Left colon (tissue), 2 donors: ENCODE results near the gene SOWAHA. TPM values are rescaled to one million over a fixed set of nuclear protein-coding genes. Genes with fewer than 3 reads are reported as not detected.
A peak's percentile ranks its signal among the peaks of the same experiment; 100 is the strongest.

Experiments used
- ATAC-seq: fragments of 200-7000 bp; cut with Tn5 transposase; one replicate; pipeline ENCODE4 v1.9.1; 2020; ENCODE audit warnings: mild to moderate bottlenecking, moderate library complexity
- DNase-seq, 2 donors: peaks; one replicate each; pipeline ENCODE4 v3.0.0-alpha.2; 2020
- intact Hi-C, 2 donors: fragments of 100-400 bp; cut with DNase I in 1 of 2; cut with micrococcal nuclease in 1 of 2; formaldehyde crosslinking; loops; one replicate each; pipeline versions ENCODE4 v1.11.2 to v1.14.0; 2022; cut with DNase I, micrococcal nuclease
- long read RNA-seq: library from polyadenylated mRNA; unstranded; transcript quantifications from one replicate; pipeline ENCODE4 v2.0.0, GENCODE V29; 2021
- total RNA-seq, 2 donors: library from RNA; stranded (reverse); fragmentation: NEBNext Ultra II Directional; extraction: Animal tissue kit (Norgen Biotek cat#: 25700); gene quantifications; one replicate each; pipeline ENCODE4 v1.2.1, GENCODE V29; 2021
- donor health status: DM: no; HTN: no; CAD: no.
- donor health status: DM: yes; HTN: yes; CAD: no.

Gene SOWAHA
- 10 to 100 TPM; 36.0 to 38.8 TPM for total RNA-seq
- long read RNA-seq, transcript SOWAHA-201 (1 exons, 3,211 nt): major isoform, 380 of 380 reads
- long read RNA-seq, partial matches to known transcripts: 0 of 380 reads
- long read RNA-seq, other reads (novel, unspliced or antisense): 0 of 380 reads

DNA sequence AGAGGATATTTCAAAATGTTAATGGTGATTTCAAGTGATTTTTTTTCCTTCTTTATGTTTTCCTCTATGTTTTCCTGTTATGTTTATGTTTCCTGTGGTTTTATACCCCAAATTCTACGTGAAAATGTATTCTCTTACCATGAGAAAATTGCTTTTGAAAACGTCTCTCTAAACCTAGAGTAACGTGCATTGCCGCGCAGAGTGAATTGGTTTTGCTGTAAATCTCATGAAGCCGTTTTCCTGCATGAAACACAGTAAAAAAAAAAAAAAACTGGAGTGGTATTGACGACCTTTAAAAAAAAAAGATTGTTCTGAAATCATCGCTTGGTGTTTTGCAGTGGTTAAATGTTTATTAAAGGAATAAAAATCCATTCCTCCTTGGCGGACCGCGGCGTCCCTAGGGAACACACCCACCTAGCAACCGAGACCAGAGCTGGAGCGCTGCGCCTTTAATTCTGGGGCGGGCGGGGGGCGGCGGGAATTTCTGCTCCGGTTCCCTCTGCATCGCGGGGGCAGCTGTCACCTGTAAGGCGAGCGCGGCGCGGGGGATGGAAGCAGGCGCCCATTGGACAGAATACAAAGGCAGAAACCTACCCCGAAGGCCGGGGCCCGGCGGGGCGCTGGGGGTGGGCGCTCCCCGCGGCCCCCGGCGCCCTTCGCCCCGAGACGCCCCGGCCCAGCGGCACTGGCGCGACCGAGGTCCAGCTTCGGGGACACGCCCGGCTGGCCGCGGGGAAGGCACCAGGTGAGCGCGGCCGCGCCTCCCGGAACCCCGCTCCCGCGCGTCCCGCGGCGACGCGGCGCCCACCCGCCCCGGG, at the start of gene SOWAHA:
TSS of gene SOWAHA (plus strand) at position 522 of the 818 bp plus-strand sequence. CDS start 320 bp downstream, outside the sequence.
- intact Hi-C loops: no loop called here
- peak; percentile 67 to 77 for DNase-seq
- ATAC-seq: peak; percentile 72

GRCh38 chr5:132764051-132764450, 49.1 kb upstream of the SOWAHA start:
- intact Hi-C loops: no loop called here
- DNase-seq (no peak), ATAC-seq (no peak)

- DNase-seq (no peak), ATAC-seq (no peak)
These were observed 48.3 kb upstream of the SOWAHA start for GRCh38 chr5:132764671-132765238.

GRCh38 chr5:132765311-132766019, 47.6 kb upstream of the SOWAHA start:
- ATAC-seq: no peak
- intact Hi-C loops: no loop called here
- no peak for DNase-seq

More at GRCh38 chr5:132764671-132765238, 48.3 kb upstream of the SOWAHA start:
- intact Hi-C loops: no loop called here

- intact Hi-C loops: no loop called here
- ATAC-seq (no peak), DNase-seq (no peak)
These were observed 46.9 kb upstream of the SOWAHA start for GRCh38 chr5:132766020-132766805.

DNA sequence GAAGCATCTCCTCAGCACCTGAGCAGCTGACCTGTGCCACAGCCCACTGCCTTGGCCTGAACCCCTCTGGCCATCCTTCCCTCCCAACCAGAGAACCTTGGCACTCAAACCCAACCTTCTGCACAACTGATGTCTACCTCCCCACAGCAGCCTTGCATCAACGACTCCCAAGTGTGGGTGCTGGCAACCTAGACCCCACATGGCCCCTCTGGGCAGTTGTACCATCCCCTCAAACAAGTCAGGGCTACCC, 46.4 kb upstream of the SOWAHA start:
- no peak for DNase-seq
- ATAC-seq: no peak
- intact Hi-C loops: no loop called here

DNA sequence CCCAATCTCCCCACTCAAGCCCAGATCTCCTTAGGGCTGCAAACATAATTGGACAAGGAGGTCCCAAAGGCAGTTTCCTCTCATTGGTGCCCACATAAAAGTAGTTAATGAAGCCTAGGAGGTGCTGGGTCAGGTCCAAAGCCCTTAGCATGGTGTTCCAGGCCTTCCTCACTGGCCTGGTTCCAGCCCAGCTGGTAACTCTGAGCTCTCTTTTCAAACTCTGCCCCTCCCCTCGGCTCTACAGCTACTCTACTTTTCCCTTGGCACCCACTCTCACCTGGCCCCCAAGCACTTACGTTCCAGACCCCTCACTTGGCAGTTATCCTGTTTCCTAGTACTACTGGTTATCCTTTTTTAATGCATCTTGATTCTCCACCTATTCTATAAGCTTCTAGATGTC, 46.0 kb upstream of the SOWAHA start:
- intact Hi-C loops: no loop called here
- DNase-seq (no peak), ATAC-seq (no peak)

DNA sequence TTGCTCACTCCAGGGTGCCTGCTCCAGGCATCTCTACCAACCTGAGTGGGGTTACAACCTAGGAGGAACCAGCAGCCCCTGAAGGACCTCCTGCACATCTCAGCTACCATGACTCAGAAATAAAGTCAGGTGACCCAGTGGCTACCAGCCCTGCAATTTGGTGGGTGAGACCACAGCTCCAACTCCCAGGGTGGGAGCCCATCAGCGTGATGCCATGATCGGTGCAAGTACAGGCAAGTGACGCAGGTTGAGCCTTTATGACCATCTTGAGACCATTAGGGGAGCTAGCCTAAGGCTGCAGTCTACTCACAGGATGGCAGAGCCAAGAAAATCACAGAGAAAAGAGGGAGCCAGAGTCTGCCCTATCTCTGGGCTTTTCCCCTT, 44.6 kb upstream of the SOWAHA start:
- DNase-seq (no peak), ATAC-seq (no peak)
- intact Hi-C loops: no loop called here

GRCh38 chr5:132770476-132771159, 42.5 kb upstream of the SOWAHA start:
- no peak for ATAC-seq
- DNase-seq: no peak
- intact Hi-C loops: no loop called here

GRCh38 chr5:132771503-132771998, 41.6 kb upstream of the SOWAHA start:
- intact Hi-C loops: no loop called here
- no peak for DNase-seq

DNA sequence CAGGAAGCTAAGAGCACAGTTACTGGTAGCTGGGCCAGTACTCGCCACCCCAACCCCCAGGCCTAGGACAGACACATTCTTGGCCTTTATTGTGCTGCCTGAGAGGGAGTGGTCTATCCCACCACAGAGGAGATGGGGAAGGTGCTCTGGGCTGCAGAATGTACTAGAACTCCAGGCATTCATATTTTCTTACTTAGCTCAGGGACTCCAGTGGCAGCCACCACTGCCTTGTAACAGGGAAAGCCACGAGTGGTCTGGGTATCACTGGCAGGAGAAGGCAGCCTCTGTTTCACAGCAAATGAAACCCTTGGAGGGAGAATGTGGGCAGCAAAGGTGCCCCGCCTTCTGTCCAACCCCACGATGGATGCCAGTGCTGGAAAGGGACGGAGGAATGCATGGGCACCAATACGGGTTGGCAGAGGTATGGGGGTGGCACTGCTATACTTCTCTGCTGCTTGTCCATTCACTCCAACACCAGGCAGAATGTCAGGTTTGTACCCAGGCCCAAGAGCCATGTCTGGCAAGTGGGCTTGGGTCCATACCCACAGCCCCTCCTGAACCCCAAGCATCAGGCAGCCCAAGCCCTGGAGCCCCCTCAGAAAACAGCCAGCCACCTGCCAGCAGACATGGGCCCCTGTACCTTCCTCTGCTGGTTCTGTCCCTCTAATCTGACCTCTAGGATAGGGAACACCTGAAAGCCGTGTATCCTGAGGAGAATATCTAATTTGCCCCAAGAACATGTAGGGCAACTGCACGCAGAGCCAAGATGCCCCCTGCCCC, 40.6 kb upstream of the SOWAHA start:
- DNase-seq (no peak), ATAC-seq (no peak)
- intact Hi-C loops: no loop called here

More at GRCh38 chr5:132771503-132771998, 41.6 kb upstream of the SOWAHA start:
- ATAC-seq: no peak

DNA sequence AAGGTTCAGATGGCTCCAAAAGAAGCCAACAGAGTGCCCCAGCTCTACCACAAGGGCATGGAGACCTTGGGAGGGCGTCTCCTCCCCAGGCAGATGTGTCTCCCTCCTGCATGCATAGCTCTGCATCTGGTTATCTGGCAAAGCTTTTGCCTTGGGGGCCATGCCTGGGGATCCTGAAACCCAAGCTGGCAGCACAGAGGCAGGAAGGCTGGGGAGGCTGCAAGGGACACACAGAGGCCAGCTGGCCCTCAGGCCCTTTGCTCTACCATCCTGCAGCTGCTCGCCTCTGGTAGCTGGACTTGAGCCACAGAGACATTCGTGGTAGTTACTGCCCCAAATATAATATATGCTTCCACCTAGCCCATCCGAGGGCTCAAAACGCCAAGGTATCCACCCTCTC, 40.0 kb upstream of the SOWAHA start:
- ATAC-seq: no peak
- intact Hi-C loops: no loop called here
- no peak for DNase-seq

DNA sequence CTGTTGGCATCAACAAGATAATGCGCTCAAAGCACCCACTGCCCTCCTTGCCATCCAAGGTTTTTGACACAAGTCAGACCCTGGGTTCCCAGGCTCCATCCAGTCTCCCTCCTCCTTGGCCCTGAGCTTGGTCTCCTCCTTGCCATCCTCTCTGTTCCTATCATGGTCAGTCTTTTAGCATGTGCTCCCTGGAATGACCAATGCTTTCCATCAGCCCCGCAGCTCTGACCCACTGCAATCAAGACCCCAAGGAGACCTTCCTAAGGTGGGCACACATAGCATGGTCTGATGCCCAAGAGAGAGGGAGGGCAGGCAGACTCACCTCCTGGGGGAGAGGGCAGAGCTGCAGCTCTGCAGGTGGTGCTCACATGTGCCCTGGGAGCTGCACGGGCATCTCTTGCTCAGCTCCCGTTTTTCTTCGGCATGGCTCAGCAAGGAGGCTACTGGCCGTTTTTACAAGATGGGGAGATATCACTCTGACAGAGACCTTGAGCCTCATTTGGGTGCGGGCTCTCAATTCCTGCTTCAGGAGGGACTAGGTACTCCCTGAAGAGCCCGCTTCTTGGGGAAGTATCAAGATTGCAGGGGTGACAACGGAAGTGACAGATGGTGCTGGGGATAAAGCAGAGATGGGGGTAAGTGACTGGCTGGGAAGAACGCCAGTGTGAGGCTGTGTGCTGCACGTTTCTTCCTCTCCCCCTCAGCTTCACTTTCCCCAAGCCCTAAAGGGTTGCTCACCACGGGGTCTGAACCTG, 39.3 kb upstream of the SOWAHA start:
- DNase-seq (no peak), ATAC-seq (no peak)
- intact Hi-C loops: no loop called here

DNA sequence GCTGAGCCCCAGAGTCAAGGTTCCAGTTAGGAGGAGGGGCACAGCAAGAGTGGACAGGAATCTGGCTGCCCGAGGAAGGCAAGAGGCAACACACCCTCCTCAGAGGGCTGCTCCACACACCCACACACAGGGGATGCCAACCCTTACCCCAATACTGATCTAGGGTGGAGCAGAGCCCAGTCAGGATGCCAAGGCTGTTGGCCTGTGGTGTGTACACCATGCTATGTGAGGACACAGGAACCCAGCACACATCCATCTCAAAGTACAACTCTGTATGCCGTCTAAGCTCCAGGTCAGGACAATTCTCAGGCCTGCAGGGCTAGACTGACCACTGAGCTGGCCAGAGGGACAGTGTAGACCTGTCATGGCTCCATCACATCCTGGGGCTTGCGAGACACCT, 38.7 kb upstream of the SOWAHA start:
- intact Hi-C loops: no loop called here
- no peak for DNase-seq
- ATAC-seq: no peak

DNA sequence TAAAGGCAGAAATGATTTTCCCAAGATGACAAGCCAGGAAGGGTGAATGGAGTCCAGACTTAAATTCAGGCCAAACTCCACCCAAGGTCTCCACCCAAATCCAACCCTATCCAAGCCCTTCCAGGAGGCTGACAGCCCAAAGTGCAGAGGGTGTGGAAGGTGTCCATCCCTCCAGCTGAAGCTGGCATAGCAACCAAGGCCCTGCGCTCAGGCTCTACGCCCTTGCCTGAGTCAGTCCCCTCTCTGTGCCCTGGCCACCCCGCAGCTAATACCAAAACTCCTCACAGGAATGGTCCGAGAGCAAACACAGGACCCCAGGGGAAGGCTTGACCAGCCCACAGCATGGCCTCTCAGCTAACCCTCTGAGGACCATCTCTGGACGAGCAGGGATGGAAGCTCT, 38.2 kb upstream of the SOWAHA start:
- DNase-seq (no peak), ATAC-seq (peak; percentile 40)
- intact Hi-C loops: no loop called here

GRCh38 chr5:132775476-132775961, 37.6 kb upstream of the SOWAHA start:
- DNase-seq (no peak), ATAC-seq (peak; percentile 27)
- intact Hi-C loops: no loop called here
